Lower lobe of right lung (tissue), 2 donors: Measurements from ENCODE around the gene LTBP4. TPM values are rescaled to one million over a fixed set of nuclear protein-coding genes. Genes with fewer than 3 reads are reported as not detected.
"Not testable (repeated sequence)": the region's sequence is repeated elsewhere in the genome, so short reads cannot be mapped to it uniquely, and the experiment has no call there.

Source experiments
- ATAC-seq, 2 donors: fragments of 200-7000 bp; cut with Tn5 transposase; one replicate each; pipeline ENCODE4 v1.9.1; 2020 to 2022; ENCODE audit warnings: mild to moderate bottlenecking in 2 of 2, moderate library complexity in 2 of 2
- DNase-seq: peaks from one replicate; pipeline ENCODE4 v3.0.0-alpha.2; 2020
- H3K27ac ChIP-seq: fragments of 200-600 bp; one replicate; pipeline ENCODE4 v1.8.0; 2022
- H3K27me3 ChIP-seq: fragments of 200-600 bp; one replicate; pipeline ENCODE4 v1.8.0; 2022; ENCODE audit warnings: low read depth
- H3K36me3 ChIP-seq: fragments of 200-600 bp; one replicate; pipeline ENCODE4 v1.8.0; 2022; ENCODE audit warnings: mild to moderate bottlenecking
- H3K4me1 ChIP-seq: fragments of 200-600 bp; one replicate; pipeline ENCODE4 v1.8.0; 2022
- H3K4me3 ChIP-seq: fragments of 200-600 bp; one replicate; pipeline ENCODE4 v1.8.0; 2022; ENCODE audit warnings: mild to moderate bottlenecking
- H3K9me3 ChIP-seq: fragments of 200-600 bp; one replicate; pipeline ENCODE4 v1.8.0; 2022
- intact Hi-C: fragments of 100-400 bp; cut with DNase I; formaldehyde crosslinking; loops from one replicate; pipeline ENCODE4 v1.11.0; 2022
- total RNA-seq: library from RNA; stranded (reverse); fragmentation: NEBNext Ultra II Directional; extraction: Animal tissue kit (Norgen Biotek cat#: 25700); gene quantifications from one replicate; pipeline ENCODE4 v1.2.1, GENCODE V29; 2021
- TF ChIP-seq, protein P1 (sequence below): fragments of 200-600 bp; IDR thresholded peaks from one replicate; pipeline ENCODE4 v1.8.0; 2022; ENCODE audit warnings: antibody characterized with exemption, mild to moderate bottlenecking
- donor health status: DM: no; HTN: yes; CAD: no; lungs with severe emphysema.

LTBP4 gene
- total RNA-seq, 1 donor from 2014 or later: 316 TPM

DNA sequence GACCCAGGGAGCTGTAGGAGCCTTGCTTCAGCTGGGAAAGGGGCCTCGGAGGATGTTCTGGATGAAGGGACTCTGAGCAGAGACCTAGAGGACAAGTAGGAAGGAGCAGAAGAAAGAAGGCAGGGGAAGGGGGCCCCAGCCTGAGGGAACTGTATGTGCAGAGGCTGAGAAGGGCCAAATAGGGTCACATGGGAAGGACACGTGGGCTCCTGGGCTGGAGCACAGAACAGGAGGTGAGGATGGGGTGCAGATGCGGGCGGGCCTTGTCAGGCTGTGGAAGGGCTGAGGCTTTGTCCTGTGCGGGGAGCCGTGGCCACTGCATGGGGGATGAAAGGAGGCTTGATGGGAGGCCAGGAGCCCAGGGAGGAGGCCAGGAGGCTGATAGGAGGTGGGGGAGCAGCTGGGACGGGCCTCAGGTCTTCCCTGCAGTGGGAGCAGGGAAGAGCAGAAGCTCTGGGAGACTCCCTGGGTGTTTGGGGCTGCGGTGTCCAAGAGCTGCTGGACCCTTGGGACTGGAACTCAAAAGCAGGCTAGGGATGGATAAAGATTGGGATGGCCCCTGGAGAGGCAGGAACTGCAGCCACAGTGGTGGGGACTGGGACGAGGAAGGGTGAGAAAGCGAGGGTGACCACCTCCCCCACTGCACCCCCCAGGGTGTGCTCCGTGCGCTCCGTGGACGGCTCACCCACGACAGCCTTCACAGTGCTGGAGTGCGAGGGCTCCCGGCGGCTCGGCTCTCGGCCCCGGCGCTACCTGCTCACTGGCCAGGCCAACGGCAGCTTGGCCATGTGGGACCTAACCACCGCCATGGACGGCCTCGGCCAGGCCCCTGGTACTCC is 11.4 kb upstream of the LTBP4 start:
- H3K4me3 ChIP-seq: no peak overlapping the region
- no peak for DNase-seq
- no peaks in the 10 kb centered on the region for H3K27me3 ChIP-seq
- no peak overlapping the region for H3K27ac ChIP-seq
- no peaks in the 10 kb centered on the region for H3K4me1 ChIP-seq
- no peaks in the 10 kb centered on the region for H3K9me3 ChIP-seq
- H3K36me3 ChIP-seq: peaks cover 45% of the 10 kb centered on the region
- TF ChIP-seq, protein P1, sequence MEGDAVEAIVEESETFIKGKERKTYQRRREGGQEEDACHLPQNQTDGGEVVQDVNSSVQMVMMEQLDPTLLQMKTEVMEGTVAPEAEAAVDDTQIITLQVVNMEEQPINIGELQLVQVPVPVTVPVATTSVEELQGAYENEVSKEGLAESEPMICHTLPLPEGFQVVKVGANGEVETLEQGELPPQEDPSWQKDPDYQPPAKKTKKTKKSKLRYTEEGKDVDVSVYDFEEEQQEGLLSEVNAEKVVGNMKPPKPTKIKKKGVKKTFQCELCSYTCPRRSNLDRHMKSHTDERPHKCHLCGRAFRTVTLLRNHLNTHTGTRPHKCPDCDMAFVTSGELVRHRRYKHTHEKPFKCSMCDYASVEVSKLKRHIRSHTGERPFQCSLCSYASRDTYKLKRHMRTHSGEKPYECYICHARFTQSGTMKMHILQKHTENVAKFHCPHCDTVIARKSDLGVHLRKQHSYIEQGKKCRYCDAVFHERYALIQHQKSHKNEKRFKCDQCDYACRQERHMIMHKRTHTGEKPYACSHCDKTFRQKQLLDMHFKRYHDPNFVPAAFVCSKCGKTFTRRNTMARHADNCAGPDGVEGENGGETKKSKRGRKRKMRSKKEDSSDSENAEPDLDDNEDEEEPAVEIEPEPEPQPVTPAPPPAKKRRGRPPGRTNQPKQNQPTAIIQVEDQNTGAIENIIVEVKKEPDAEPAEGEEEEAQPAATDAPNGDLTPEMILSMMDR: no peak
- intact Hi-C loops: no loop called here
- no peak for ATAC-seq

DNA sequence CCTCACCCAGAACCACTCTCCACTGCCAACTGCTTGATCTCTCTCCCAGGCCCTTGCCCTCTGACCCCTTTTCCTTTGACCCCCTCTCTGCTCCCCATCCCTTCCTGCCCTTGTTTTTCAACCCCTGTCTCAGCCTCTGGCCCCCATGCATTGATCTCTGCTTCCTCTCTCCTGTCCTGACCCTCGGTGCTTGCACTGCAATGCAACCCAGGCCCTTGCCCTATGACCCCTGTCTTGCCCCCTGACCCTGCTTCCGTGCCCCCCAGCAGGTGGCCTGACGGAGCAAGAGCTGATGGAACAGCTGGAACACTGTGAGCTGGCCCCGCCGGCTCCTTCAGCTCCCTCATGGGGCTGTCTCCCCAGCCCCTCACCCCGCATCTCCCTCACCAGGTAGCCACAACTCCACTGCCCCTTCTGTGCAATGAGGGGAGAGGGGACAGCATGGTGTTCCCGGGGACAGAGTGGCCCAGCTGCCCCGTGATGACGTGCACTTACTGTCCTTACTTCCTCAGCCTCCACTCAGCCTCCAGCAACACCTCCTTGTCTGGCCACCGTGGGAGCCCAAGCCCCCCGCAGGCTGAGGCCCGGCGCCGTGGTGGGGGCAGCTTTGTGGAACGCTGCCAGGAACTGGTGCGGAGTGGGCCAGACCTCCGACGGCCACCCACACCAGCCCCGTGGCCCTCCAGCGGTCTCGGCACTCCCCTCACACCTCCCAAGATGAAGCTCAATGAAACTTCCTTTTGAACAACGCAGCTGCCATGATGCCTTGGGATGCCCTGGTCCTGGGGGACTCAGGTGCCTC is 10.5 kb upstream of the LTBP4 start:
- H3K27me3 ChIP-seq: peaks cover 6% of the 10 kb centered on the region
- H3K9me3 ChIP-seq: no peaks in the 10 kb centered on the region
- DNase-seq (no peak), ATAC-seq (no peak)
- TF ChIP-seq, protein P1: no peak
- no peak overlapping the region for H3K4me3 ChIP-seq
- peaks cover 37% of the 10 kb centered on the region for H3K36me3 ChIP-seq
- H3K27ac ChIP-seq: no peak overlapping the region
- H3K4me1 ChIP-seq: no peaks in the 10 kb centered on the region
- intact Hi-C loops: no loop called here

DNA sequence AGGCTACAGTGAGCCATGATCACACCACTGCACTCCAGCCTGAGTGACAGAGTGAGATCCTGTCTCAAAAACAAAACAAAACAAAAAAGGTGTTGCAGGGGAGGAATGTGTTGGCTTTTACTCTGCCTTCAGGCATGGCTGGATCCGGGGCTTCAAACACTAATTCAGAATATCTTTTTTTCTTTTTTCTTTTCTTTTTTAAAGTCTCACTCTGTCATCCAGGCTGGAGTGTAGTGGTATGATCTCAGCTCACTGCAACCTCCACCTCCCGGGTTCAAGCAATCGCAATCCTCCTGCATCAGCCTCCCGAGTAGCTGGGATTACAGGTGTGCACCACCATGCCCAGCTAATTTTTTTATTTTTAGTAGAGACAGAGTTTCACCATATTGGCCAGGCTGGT is 9.4 kb upstream of the LTBP4 start:
- ATAC-seq, DNase-seq, H3K4me3 ChIP-seq, H3K4me1 ChIP-seq, H3K9me3 ChIP-seq, intact Hi-C loops, H3K27ac ChIP-seq: not testable (repeated sequence)
- peaks cover 13% of the 10 kb centered on the region for H3K27me3 ChIP-seq
- peaks cover 26% of the 10 kb centered on the region for H3K36me3 ChIP-seq

DNA sequence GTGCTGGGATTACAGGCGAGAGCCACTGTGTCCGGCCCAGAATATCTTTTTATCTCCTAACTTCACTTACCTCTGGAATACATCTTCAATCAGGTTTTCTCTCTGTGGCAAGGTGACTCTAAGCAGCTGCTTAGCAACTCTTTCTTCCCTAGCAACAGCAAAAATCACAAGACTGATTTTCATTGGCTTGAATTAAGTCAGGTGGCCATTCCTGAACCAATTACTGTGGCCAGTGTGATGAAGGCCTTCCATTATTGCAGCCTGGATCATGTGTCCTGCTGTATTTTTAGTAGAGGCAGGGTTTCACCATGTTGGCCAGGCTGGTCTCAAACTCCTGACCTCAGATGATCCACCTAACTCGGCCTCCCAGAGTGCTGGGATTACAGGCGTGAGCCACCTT is 9.0 kb upstream of the LTBP4 start:
- Histone ChIP-seq H3K9me3 (no peaks in the 10 kb centered on the region), H3K4me1 (peaks cover 8% of the 10 kb centered on the region), H3K27me3 (peaks cover 18% of the 10 kb centered on the region), H3K36me3 (peaks cover 22% of the 10 kb centered on the region), H3K27ac (no peak overlapping the region), H3K4me3 (no peak overlapping the region)
- ATAC-seq (peak in 1 of 2 donors; percentile 48), DNase-seq (no peak)
- intact Hi-C loops: no loop called here
- TF ChIP-seq, protein P1: no peak

DNA sequence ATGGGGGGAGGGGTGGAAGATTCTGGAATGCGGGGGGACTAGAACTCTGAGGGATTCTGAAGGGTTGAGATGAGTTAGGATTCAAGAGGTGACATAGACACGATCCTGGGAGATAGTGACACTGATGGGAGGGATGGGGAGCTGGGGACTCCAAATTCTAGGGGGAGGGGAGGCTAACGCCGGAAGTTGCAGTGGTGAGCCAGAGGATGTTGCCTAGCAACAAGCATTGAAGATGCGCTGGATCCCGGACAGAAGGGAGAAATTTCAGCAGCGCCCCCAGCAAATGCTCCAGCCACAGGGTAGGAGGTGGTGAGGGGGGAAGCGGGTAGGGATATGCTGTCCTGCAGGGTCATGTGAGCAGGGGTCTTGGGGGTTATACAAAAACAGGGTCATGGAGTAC is 6.9 kb upstream of the LTBP4 start:
- ATAC-seq (no peak), DNase-seq (no peak)
- H3K9me3 ChIP-seq: no peaks in the 10 kb centered on the region
- H3K4me3 ChIP-seq: no peak overlapping the region
- H3K27me3 ChIP-seq: peaks cover 38% of the 10 kb centered on the region
- TF ChIP-seq, protein P1: no peak
- H3K36me3 ChIP-seq: peaks cover 7% of the 10 kb centered on the region
- peaks cover 28% of the 10 kb centered on the region for H3K4me1 ChIP-seq
- intact Hi-C loops: no loop called here
- H3K27ac ChIP-seq: no peak overlapping the region

DNA sequence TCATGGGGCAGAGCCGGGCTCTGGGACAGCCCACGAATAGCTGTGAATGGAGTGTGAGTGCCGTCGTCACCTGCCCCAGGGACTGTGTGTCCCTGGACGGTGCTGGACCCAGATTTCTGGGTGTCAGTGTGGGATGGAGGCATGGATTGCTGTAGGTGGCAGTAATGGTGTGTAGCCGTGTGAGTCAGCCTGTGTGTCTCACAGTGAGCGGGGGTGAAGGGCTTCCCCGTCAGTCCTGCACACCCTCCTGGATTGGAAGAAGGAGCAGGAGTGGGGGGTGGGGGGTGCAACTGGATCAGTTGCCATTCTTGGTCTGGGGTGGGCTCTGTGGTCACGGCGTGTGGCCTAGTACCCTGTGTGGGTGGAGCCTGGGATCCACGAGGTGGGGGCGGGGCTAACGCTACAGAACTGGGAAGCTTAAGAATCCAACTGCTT is 6.5 kb upstream of the LTBP4 start:
- no peak overlapping the region for H3K4me3 ChIP-seq
- ATAC-seq: no peak
- no peak overlapping the region for H3K27ac ChIP-seq
- H3K4me1 ChIP-seq: peaks cover 31% of the 10 kb centered on the region
- peaks cover 7% of the 10 kb centered on the region for H3K36me3 ChIP-seq
- peaks cover 41% of the 10 kb centered on the region for H3K27me3 ChIP-seq
- intact Hi-C loops: no loop called here
- TF ChIP-seq, protein P1: no peak
- H3K9me3 ChIP-seq: no peaks in the 10 kb centered on the region
- no peak for DNase-seq
